HG03575 (cell line): Measurements from ENCODE around the gene DTWD2.
"Not testable (repeated sequence)": the region's sequence is repeated elsewhere in the genome, so short reads cannot be mapped to it uniquely, and the experiment has no call there.

Experiments
- ATAC-seq: cut with Tn5 transposase; IDR thresholded peaks from one replicate; pipeline ENCODE4 v1.9.1; 2021; ENCODE audit not compliant: unreplicated experiment, insufficient number of reproducible peaks, low FRiP score; ENCODE audit errors: extremely low read depth

The DTWD2 gene

DNA sequence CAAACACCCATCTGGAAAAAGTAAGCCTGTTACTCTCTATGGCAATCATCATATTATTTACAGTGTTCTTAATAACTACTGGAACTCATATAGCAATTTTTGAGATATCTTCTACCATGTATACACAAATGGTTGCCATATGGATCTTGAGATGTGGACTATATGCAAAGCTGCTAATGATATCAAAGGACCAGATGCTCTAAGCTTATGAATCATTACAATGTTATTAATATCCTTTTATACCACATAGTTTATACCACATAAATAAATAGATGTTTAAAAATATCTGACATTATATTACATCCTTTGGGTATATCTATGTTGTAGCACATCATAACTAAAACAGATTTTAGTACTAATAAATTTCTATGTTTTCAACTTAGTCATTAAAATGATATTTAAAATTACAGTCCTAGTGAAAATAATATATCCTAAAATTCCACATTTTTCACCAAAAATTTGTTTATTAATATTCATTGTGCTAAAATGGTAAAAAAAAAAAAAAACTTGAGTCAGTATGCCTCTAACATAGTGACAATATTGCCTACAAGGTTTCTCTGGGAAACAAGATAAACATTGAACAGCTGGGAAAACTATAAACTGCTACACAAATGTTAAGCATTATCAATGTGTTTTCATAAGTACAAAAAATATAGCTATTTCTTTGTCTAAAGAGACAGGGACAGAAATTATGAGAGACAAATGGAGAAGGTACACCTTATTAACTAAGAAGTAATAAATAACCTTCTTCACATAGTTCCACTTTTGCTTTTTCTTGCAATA is 85.5 kb downstream of the DTWD2 start:
- no peak for ATAC-seq

DNA sequence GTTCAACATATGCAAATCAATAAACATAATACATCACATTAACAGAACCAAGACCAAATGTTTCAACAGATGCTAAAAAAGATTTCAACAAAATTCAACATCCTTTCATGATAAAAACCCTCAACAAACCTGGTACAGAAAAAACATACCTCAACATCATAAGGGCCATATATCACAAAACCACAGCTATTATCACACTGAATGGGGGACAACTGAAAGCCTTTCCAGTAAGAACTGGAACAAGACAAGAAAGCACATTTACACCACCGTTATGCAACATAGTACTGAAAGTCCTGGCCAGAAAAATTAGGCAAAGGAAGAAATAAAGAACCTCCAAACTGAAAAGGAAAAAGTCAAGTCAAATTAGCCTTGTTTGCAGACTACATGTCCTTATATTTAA is 93.6 kb downstream of the DTWD2 start:
- no peak for ATAC-seq

DNA sequence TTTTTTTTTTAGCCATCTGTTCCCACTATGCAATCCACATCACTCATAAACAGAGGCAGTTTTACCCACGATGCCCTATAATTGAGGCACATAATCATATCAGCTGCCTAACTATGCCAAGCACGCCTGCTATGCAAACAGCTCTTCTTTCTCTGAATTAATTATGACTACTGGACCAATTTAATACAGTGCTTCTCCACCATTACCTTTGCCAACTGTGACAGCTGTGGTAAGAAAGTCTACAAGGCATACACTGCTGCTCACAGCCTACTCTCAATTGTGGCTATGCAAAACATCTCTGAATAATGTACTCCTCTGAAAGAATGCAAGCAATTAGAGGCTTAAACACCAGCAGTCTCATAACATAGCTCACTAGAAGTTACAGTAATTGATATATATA is 97.1 kb downstream of the DTWD2 start:
- no peak for ATAC-seq

DNA sequence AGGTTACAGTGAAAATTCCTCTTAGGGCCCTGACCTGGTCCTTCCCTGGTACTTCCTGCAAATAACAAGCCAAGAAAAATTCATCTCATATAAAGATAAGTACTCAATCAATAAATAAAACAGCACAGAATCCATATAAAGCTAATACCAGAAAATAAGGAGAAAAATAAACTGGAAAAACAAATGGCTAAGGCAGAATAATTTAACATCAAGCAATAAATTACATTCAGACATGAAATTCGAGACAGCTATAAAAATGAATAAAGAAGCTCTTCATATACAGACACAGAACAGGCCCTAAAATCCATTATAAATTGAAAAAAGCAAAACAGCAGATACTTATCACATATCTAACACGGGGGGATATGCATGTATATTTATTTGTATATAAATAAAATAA is 99.2 kb downstream of the DTWD2 start:
- no peak for ATAC-seq

DNA sequence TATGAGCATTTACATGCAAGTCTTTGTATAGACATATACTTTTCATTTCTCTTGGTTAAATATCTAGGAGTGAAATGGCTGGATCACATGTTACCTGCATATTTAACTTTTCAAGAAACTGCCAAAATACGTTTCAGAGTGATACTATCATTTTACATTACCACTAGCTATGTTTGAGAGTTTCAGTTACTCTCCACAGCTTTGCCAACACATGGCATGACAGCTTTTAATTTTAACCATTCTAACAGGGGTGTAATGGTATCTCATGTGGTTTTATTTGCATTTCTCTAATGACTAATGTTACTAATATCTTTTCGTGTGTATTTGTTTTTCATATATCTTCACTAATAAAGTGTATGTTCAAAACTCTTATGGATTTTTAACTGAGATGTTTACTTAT is 99.8 kb downstream of the DTWD2 start:
- no peak for ATAC-seq

DNA sequence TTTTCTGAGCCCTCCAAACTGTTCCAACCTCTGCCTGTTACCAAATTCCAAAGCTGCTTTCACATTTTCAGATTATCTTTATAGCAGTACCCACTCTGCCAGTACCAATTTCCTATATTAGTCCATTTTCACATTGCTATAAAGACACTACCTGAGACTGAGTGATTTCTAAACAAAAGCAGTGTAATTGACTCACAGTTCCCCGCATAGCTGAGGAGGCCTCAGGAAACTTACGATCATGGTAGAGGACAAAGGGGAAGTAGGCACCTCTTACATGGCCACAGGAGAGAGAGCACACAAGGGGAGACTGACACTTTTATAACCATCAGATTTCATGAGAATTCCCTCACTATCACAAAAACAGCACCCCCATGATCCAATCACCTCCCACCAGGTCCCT is 105.0 kb downstream of the DTWD2 start:
- ATAC-seq = no peak

DNA sequence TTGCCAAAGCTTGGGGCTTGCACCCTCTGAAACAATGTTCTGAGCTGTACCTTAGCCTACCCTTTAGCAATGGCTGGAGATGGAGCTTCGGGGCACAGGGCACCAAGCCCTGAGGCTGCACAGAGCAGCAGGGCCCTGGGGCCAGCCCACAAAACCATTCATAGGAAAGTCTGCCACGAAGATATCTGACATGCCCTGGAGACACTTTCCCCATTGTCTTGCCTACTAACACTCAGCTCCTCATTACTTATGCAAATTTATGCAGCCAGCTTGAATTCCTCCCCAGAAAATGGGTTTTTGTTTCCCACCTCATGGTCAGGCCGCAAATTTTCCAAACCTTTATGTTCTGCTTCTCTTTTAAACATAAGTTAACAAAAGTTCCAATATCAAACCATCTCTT is 105.7 kb downstream of the DTWD2 start:
- ATAC-seq = no peak

DNA sequence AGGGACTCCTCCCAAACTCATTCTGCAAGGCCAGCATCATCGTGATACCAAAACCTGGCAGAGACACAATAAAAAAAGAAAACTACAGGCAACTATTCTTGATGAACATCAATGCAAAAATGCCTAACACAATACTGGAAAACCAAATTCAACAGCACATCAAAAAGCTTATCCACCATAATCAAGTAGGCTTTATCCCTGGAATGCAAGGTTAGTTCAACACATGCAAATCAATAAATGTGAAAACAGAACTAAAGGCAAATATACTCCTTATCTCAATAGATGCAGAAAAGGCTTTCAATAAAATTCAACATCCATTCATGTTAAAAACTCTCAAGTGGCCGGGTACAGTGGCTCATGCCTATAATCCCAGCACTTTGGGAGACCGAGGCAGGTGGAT is 111.5 kb downstream of the DTWD2 start:
- ATAC-seq = not testable (repeated sequence)

DNA sequence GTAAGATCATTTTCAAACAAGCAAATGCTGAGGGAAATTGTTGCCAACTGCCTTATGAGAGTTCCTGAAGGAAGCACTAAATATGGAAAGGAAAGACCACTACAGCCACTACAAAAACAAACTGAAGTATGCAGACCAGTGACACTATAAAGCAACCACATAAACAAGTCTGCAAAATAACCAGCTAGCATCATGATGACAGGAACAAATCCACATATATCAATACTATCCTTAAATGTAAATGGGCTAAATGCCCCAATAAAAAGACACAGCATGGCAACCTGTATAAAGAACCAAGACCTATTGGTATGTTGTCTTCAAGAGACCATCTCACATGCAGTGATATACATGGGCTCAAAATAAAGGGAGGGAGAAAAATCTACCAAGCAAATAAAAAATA is 113.2 kb downstream of the DTWD2 start:
- ATAC-seq = no peak

DNA sequence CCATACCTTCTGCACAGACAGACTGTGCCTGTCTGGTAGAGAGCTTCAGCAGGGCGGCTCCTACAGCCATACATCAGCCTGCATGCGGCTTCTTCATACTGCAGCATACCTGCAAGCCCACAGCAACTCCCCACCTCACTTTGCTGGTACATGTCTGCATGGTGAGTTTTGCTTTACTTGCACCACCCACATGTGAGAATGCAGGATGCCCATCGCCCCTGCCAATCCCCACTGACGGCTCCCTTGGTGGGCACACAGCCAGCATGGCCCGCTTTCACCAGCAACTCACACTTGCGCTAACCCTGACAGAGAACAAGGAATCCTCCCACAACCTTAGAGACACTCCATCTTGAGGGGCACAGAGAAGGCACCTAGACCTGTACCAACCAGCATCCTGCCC is 114.9 kb downstream of the DTWD2 start:
- ATAC-seq = no peak

DNA sequence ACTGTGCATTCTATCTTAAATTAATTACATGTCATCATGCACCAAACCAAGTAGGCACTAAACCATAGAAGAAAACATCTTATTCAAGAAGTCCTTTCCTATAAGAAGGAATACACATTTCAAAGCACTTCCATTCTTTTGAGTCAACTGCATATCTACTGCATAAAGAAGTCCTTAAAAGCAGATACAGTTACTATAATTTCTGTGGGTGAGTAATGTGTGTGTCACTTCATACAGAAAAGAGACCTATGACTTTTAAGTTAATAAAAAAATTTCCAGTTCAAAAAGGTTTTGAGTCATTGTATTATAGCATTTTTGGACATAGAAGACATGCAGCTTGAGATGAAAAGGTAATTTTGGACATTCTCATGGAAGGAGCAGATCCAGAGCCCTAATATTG is 125.0 kb downstream of the DTWD2 start:
- ATAC-seq = no peak

DNA sequence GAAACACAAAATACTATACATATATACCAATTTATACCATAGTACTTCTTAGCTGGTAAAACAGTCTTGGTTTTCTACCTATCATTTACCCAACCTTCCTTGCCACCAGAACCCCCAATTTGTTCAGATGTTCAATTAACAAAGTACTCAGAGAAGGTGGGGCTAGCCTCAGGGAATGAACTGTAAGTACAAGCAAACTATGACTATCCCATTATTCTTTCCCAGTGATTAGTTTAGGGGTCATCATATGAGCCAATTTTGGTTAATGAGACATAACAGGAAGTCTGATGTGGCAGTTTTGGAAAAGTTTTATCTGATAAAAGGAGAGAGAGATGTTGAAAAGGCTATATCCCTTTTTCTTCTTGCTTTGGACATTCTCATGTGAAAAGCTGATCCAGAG is 125.8 kb downstream of the DTWD2 start:
- no peak for ATAC-seq

DNA sequence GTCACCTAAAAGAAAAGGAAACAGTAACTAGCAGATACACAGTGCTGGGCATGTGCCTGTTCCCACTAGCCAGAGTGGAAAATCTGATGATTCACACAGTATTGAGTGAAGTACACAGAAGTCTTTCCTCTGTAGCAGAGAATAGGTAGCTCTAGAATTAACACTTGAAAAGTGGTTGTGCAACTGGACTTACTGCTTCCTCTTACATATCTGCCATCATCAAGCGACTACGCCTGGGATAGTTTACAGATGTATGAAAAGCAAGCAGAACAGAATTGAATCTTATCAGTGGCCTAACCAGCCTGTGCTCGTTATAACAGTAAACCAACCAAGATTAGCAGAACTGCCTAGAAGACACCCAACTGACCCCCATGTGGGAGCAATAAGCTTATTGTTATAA is 130.6 kb downstream of the DTWD2 start:
- no peak for ATAC-seq

DNA sequence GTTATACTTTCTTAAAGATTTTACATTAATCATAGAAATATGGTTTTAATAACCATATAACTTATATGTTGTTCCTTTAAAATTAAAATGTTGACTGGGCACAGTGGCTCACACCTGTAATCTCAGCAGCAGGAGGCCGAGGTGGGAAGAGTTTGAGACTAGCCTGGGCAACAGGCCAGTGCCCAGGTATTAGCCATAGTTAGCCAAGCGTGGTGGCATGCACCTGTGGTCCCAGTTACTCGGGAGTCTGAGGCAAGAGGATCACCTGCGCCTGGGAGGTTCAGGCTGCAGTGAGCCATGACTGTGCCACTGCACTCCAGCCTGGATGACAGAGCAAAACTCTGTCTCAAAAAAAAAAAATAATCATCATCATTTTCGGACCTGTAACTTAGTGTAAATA is 133.5 kb downstream of the DTWD2 start:
- no peak for ATAC-seq

DNA sequence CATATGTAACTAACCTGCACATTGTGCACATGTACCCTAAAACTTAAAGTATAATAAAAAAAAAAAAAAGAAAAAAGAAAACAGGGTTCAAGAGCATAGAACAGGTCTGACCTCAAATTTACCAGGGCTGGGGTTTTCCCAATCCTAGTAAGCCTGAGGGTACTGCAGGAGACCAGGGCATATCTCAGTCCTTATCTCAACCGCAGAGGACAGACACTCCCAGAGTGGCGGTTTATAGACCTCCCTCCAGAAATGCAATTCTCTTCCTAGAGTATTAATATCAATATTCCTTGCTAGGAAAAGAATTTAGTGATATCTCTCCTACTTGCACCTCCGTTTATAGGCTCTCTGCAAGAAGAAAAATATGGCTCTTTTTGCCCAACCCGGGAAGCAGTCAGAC is 136.6 kb downstream of the DTWD2 start:
- ATAC-seq = not testable (repeated sequence)

DNA sequence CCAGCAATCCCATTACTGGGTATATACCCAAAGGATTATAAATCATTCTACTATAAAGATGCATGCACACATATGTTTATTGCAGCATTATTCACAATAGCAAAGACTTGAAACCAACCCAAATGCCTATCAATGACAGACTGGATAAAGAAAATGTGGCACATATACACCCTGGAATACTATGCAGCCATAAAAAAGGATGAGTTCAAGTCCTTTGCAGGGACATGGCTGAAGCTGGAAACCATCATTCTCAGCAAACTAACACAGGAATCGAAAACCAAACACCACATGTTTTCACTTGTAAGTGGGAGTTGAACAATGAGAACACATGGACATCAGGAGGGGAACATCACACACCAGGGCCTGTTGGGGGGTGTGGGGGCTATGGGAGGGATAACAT is 138.8 kb downstream of the DTWD2 start:
- not testable (repeated sequence) for ATAC-seq

DNA sequence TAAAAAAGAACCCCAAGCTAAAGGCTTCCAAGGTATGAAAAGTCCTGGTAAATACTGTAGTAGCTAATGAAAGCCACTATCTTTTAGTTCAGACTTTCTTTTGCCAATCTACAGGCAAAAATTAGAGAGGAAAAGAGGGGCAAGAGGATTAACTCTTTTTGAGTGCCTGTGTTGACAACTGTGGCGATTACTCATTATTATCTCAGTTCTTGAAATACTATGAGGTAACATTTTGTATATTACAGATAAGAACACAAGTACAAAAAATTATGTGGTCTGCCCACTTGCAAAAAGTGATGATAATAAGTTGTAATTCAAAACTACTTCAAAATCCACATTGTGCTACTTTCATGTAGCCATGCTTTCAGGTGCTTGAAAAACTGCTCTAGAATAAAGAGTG is 144.0 kb downstream of the DTWD2 start:
- ATAC-seq = no peak

DNA sequence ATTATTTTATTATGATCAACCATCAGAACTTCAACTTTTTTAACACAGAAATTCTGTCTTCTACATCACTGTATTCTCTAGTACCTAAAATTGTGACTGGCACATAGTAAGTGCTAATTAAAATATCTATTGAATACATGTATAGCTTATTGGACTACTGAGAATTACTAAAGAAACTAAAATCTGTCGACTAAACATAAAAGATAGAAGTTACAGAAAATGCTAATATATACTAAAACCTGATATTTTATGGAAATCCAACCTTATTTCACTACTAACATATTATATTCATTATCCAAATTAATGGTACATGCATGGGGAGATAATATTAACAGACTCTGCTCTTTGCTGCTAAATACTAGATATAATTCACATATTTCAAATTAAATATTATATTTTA is 153.6 kb downstream of the DTWD2 start:
- ATAC-seq = no peak

DNA sequence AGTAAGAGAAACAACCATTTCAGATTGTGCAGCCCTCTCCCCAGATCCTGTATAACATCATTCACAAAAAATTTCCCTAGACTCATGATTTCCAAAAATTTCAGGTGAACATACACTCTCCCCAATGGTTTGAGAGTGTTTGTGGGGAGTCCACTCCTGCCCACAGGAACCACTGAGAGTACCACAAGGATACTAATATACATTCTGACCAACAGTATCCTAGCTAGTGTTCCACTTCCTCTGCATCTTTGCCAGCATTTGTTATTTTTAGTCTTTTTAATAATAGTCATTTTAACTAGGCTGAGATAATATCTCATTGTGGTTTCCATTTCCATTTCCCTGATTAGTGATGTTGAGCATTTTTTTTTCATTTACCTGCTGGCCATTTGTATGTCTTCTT is 155.4 kb downstream of the DTWD2 start:
- no peak for ATAC-seq

DNA sequence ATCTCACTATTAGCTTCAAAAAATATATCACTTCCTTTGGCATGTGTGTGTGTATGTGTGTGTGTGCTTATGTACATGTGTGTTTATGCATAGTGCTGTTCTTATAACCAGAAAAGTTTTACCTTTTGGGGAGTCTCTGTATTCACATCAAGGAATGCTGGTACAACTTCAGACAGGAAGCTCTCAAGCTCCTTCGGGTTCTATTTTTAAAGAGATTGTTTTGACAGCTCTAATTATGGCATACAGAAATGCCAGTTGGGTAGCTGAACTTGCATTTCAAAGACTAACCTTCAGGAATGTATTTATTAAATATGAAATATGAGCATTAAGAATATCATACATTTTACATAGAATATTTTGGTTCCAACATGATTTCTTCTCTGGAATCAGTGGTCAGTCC is 163.1 kb downstream of the DTWD2 start:
- ATAC-seq = no peak

DNA sequence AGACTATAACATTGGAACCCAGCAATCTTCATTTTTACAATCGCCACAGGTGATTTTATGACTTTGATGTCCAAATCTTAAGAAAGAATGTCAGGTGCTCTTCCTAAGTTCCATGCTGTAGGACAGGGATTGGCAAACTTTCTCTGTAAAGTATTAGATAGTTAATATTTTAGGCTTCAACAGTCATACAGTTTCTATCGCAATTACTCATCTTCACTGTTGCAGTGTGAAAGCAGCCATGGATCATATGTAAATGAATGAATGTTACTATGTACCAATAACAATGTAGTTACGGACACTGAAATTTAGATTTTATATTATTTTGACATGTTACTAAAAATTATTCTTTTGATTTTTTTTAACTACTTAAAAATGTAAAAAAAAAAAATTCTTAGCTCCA is 169.7 kb downstream of the DTWD2 start:
- peak; percentile 48 for ATAC-seq
